Activated CD4-positive, alpha-beta T cell treated with anti-CD3 and anti-CD28 coated beads, Interleukin-10, Interleukin-2, amounts not matched to agents 100 ng/mL and 50 ng/mL, durations not matched to agents 16 hours and 8 hours (primary cell): ENCODE data around the gene KCNQ2.

Source experiments
- DNase-seq: peaks from one replicate; pipeline ENCODE4 v3.0.0-alpha.2; 2020

The KCNQ2 gene

GRCh38 chr20:63469713-63470101 lies 2.7 kb downstream of the KCNQ2 start:
- DNase-seq, result no peak

- DNase-seq, result no peak
Observed at GRCh38 chr20:63469019-63469712, 3.3 kb downstream of the KCNQ2 start.

GRCh38 chr20:63468421-63468820 lies 4.0 kb downstream of the KCNQ2 start:
- DNase-seq, result no peak

- DNase-seq, result no peak
Observed at GRCh38 chr20:63467294-63468083, 5.0 kb downstream of the KCNQ2 start.

GRCh38 chr20:63466861-63467260 lies 5.6 kb downstream of the KCNQ2 start:
- no peak for DNase-seq

- no peak for DNase-seq
Observed at GRCh38 chr20:63466250-63466825, 6.1 kb downstream of the KCNQ2 start.

GRCh38 chr20:63465380-63466249 lies 6.8 kb downstream of the KCNQ2 start:
- no peak for DNase-seq

- DNase-seq, result no peak
Observed at GRCh38 chr20:63464289-63464635, 8.2 kb downstream of the KCNQ2 start.

- DNase-seq, result no peak
Observed at GRCh38 chr20:63463400-63464288, 8.8 kb downstream of the KCNQ2 start.

- no peak for DNase-seq
Observed at GRCh38 chr20:63462244-63462643, 10.2 kb downstream of the KCNQ2 start.

GRCh38 chr20:63461104-63461763 lies 11.2 kb downstream of the KCNQ2 start:
- DNase-seq, result no peak

- no peak for DNase-seq
Observed at GRCh38 chr20:63459070-63459380, 13.4 kb downstream of the KCNQ2 start.

GRCh38 chr20:63458170-63459069 lies 14.0 kb downstream of the KCNQ2 start:
- DNase-seq, result no peak

GRCh38 chr20:63457737-63458136 lies 14.7 kb downstream of the KCNQ2 start:
- DNase-seq, result peak; percentile 17

GRCh38 chr20:63456429-63457284 lies 15.8 kb downstream of the KCNQ2 start:
- DNase-seq, result no peak

- no peak for DNase-seq
Observed at GRCh38 chr20:63455568-63455859, 16.9 kb downstream of the KCNQ2 start.

- no peak for DNase-seq
Observed at GRCh38 chr20:63454731-63455567, 17.5 kb downstream of the KCNQ2 start.

GRCh38 chr20:63452821-63453523 lies 19.5 kb downstream of the KCNQ2 start:
- DNase-seq, result peak; percentile 30
